Measurements from ENCODE around the gene ADCY1. TPM values are rescaled to one million over a fixed set of nuclear protein-coding genes. Genes with fewer than 3 reads are reported as not detected.
"Not testable (repeated sequence)": the region's sequence is repeated elsewhere in the genome, so short reads cannot be mapped to it uniquely, and the experiment has no call there.

ADCY1 gene
- total RNA-seq, 6 experiments from 2014 or later = 0.20 TPM; not detected in 5

GRCh38 chr7:45721686-45722598 lies 147.8 kb downstream of the ADCY1 start:
- H3K4me1 Mint-ChIP-seq (ENCODE audit: low read depth) = no peaks in the 10 kb centered on the region
- H3K27ac Mint-ChIP-seq = no peak overlapping the region
- peak; percentile 54 for TF ChIP-seq CTCF (IDR thresholded peaks at IDR 0.05)
- DNase-seq = no peak
- no peak overlapping the region for H3K4me3 Mint-ChIP-seq
- H3K27me3 Mint-ChIP-seq (ENCODE audit: insufficient read depth) = peaks cover 4% of the 10 kb centered on the region
- H3K36me3 Mint-ChIP-seq (ENCODE audit: low read depth) = peaks cover 22% of the 10 kb centered on the region
- H3K9me3 Mint-ChIP-seq = no peaks in the 10 kb centered on the region

GRCh38 chr7:45725231-45725630 lies 151.1 kb downstream of the ADCY1 start:
- H3K36me3 Mint-ChIP-seq (ENCODE audit: low read depth) = peaks cover 29% of the 10 kb centered on the region
- H3K4me1 Mint-ChIP-seq (ENCODE audit: low read depth); H3K4me3 Mint-ChIP-seq; H3K9me3 Mint-ChIP-seq; H3K27me3 Mint-ChIP-seq (ENCODE audit: insufficient read depth); H3K27ac Mint-ChIP-seq; DNase-seq: not testable (repeated sequence)

- no peaks in the 10 kb centered on the region; the same call in none of the 2 replicates for H3K27me3 Mint-ChIP-seq (ENCODE audit: insufficient read depth)
These were observed 152.7 kb downstream of the ADCY1 start for GRCh38 chr7:45726883-45727282.

GRCh38 chr7:45731692-45732443 lies 157.7 kb downstream of the ADCY1 start:
- not testable (repeated sequence) for H3K27me3 Mint-ChIP-seq (ENCODE audit: insufficient read depth); H3K9me3 Mint-ChIP-seq
- H3K4me3 Mint-ChIP-seq = peak overlapping the region; percentile 80
- peak overlapping the region; percentile 78 for H3K27ac Mint-ChIP-seq
- peaks cover 20% of the 10 kb centered on the region for H3K4me1 Mint-ChIP-seq (ENCODE audit: low read depth)
- H3K36me3 Mint-ChIP-seq (ENCODE audit: low read depth) = peaks cover 20% of the 10 kb centered on the region
- DNase-seq = peak; percentile 59

More at GRCh38 chr7:45726883-45727282, 152.7 kb downstream of the ADCY1 start:
- Mint-ChIP-seq H3K4me3 (no peak overlapping the region), H3K4me1 (ENCODE audit: low read depth) (peaks cover 3% of the 10 kb centered on the region), H3K27ac (no peak overlapping the region), H3K36me3 (ENCODE audit: low read depth) (peaks cover 32% of the 10 kb centered on the region), H3K9me3 (no peaks in the 10 kb centered on the region)
- no peak for TF ChIP-seq CTCF (IDR thresholded peaks at IDR 0.05)
- no peak for DNase-seq

GRCh38 chr7:45738920-45739319 lies 164.8 kb downstream of the ADCY1 start:
- Mint-ChIP-seq H3K4me1 (ENCODE audit: low read depth) (peaks cover 28% of the 10 kb centered on the region), H3K36me3 (ENCODE audit: low read depth) (peaks cover 39% of the 10 kb centered on the region)
- H3K27ac Mint-ChIP-seq; H3K4me3 Mint-ChIP-seq; H3K27me3 Mint-ChIP-seq (ENCODE audit: insufficient read depth); H3K9me3 Mint-ChIP-seq; DNase-seq: not testable (repeated sequence)

GRCh38 chr7:45740573-45740972 lies 166.4 kb downstream of the ADCY1 start:
- not testable (repeated sequence) for H3K4me3 Mint-ChIP-seq; H3K9me3 Mint-ChIP-seq; DNase-seq; H3K27me3 Mint-ChIP-seq (ENCODE audit: insufficient read depth); H3K27ac Mint-ChIP-seq
- Mint-ChIP-seq H3K4me1 (ENCODE audit: low read depth) (peaks cover 24% of the 10 kb centered on the region), H3K36me3 (ENCODE audit: low read depth) (peaks cover 43% of the 10 kb centered on the region)

GRCh38 chr7:45748976-45749375 lies 174.8 kb downstream of the ADCY1 start:
- peak; percentile 32 for DNase-seq
- not testable (repeated sequence) for H3K27ac Mint-ChIP-seq; H3K36me3 Mint-ChIP-seq (ENCODE audit: low read depth); H3K4me1 Mint-ChIP-seq (ENCODE audit: low read depth); H3K27me3 Mint-ChIP-seq (ENCODE audit: insufficient read depth); H3K4me3 Mint-ChIP-seq; H3K9me3 Mint-ChIP-seq
- TF ChIP-seq CTCF (IDR thresholded peaks at IDR 0.05) = peak; percentile 59

GRCh38 chr7:45751352-45751751 lies 177.2 kb downstream of the ADCY1 start:
- not testable (repeated sequence) for H3K9me3 Mint-ChIP-seq; H3K4me3 Mint-ChIP-seq; H3K4me1 Mint-ChIP-seq (ENCODE audit: low read depth); H3K27me3 Mint-ChIP-seq (ENCODE audit: insufficient read depth); H3K36me3 Mint-ChIP-seq (ENCODE audit: low read depth); H3K27ac Mint-ChIP-seq; DNase-seq

GRCh38 chr7:45756333-45756732 lies 182.2 kb downstream of the ADCY1 start:
- Mint-ChIP-seq H3K4me1 (ENCODE audit: low read depth) (peaks cover 23% of the 10 kb centered on the region), H3K36me3 (ENCODE audit: low read depth) (peaks cover 14% of the 10 kb centered on the region; the same call in 1 of the 2 replicates)
- not testable (repeated sequence) for H3K4me3 Mint-ChIP-seq; H3K27ac Mint-ChIP-seq; DNase-seq; H3K27me3 Mint-ChIP-seq (ENCODE audit: insufficient read depth); H3K9me3 Mint-ChIP-seq
